ENCODE results near the gene NRIP1.

GRCh38 chr21:15003463-15004135 is 61.2 kb downstream of the NRIP1 start:
- TF ChIP-seq POLR2A (IDR thresholded peaks at IDR 0.05) (no peak), CTCF (IDR thresholded peaks at IDR 0.05) (no peak)

Data from tibial nerve (tissue), 3 donors.